ENCODE measurements around the gene AKT3. TPM values are rescaled to one million over a fixed set of nuclear protein-coding genes. Genes with fewer than 3 reads are reported as not detected.

AKT3 gene
- total and polyA plus RNA-seq, 7 donors: 2.1 to 105 (median 66.4) TPM

DNA sequence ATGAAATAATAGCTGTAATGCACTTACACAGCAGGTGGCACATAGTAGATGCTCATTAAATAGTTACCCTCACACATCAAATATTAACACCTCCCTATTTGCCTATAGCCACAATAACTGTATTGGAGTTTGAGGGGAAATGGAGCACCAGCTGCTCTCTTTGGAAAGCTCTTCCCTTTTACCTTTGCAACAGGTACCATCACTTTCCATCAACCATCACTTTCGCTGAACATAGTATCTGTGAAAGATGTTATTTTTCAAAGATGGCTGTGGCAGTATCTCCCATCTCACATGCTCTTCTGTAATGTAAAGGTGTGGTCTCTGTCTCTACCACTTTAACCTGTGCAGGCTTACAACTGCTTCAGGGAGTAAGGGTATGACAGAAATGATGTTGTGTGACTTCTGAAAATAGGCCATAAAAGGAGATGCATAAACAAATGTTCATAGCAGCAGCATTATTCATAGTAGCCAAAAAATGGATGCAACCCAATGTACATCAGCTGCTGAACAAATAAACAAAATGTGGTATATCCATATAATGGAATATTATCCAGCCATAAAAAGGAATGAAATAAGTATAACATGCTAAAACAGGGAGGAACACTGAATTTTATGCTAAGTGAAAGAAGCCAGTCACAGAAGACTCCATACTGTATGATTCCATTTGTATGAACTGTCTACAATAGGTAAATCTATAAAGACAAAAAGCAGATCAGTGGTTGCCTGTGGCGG is 288.3 kb downstream of the AKT3 start:
- Histone ChIP-seq H3K27me3 (no peaks in the 10 kb centered on the region), H3K9me3 (no peaks in the 10 kb centered on the region), H3K4me1 (peaks cover 0 to 66% (median 12%) of the 10 kb centered on the region in 4 donors), H3K4me3 (no peak overlapping the region), H3K36me3 (peaks cover 0 to 9% (median 0%) of the 10 kb centered on the region in 4 donors), H3K27ac (peak overlapping the region in 3 of 4 donors; percentile 68 to 78 (median 71))
- TF ChIP-seq EP300 (IDR thresholded peaks at IDR 0.05) (no peak), POLR2A (IDR thresholded peaks at IDR 0.05) (no peak), POLR2AphosphoS5 (IDR thresholded peaks at IDR 0.05) (no peak)
- intact Hi-C loops (cut with DNase I): no loop called here
- WGBS, 2 donors: 96 to 97% methylated on average over 2 of the region's 2 CpGs
- no peak for DNase-seq

DNA sequence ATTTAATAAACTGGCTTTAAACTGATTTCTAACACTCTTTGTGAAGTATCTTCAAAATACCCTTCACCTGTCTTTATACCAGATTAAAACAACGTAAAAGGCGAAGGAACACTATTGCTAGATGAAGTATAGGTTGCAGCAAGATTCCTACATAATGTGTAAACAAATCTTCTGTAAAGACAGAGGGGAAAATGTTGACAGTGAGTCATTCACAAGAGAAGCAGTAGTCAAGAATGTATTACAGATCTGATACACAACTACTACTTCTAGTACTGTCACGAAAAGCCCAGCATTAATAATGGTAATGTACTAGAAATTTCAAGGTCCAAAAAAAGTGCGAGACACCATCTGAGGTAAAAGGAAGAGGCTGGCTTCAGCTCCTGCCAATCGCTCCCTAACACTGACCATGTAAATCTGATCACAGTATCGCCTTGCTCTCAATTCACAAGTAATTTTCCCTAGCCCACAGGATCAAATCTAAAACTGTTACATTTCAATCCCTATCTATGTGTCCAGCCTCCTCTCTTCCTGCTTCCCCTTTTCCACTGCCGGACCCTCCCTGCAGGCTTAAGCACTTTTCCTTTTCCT is 290.4 kb downstream of the AKT3 start:
- H3K27me3 ChIP-seq: no peaks in the 10 kb centered on the region
- 76 to 85% methylated on average over 7 of the region's 7 CpGs for WGBS, 2 donors
- DNase-seq: no peak
- H3K27ac ChIP-seq: peak overlapping the region in 1 of 4 donors; percentile 1
- H3K36me3 ChIP-seq: peaks cover 0 to 9% (median 0%) of the 10 kb centered on the region in 4 donors
- no peak overlapping the region for H3K4me3 ChIP-seq
- peaks cover 0 to 49% (median 7%) of the 10 kb centered on the region in 4 donors for H3K4me1 ChIP-seq
- H3K9me3 ChIP-seq: no peaks in the 10 kb centered on the region
- intact Hi-C loops (cut with DNase I): no loop called here
- TF ChIP-seq EP300 (IDR thresholded peaks at IDR 0.05) (no peak), POLR2AphosphoS5 (IDR thresholded peaks at IDR 0.05) (no peak), POLR2A (IDR thresholded peaks at IDR 0.05) (no peak), CTCF (IDR thresholded peaks at IDR 0.05) (no peak)

GRCh38 chr1:243558576-243558975 is 291.5 kb downstream of the AKT3 start:
- H3K4me1 ChIP-seq: peaks cover 0 to 40% (median 5%) of the 10 kb centered on the region in 4 donors
- H3K36me3 ChIP-seq: peaks cover 0 to 9% (median 0%) of the 10 kb centered on the region in 4 donors
- 73 to 87% methylated on average over 1 of the region's 1 CpG for whole genome bisulfite sequencing, 2 donors
- TF ChIP-seq CTCF (IDR thresholded peaks at IDR 0.05): no peak
- no peak for TF ChIP-seq POLR2AphosphoS5 (IDR thresholded peaks at IDR 0.05)
- TF ChIP-seq POLR2A (IDR thresholded peaks at IDR 0.05): no peak
- no peak for TF ChIP-seq EP300 (IDR thresholded peaks at IDR 0.05)
- H3K9me3 ChIP-seq: no peaks in the 10 kb centered on the region
- DNase-seq: no peak
- H3K4me3 ChIP-seq: no peak overlapping the region
- no peak overlapping the region for H3K27ac ChIP-seq
- no peaks in the 10 kb centered on the region for H3K27me3 ChIP-seq
- intact Hi-C loops (cut with DNase I): no loop called here

GRCh38 chr1:243557866-243558265 is 292.2 kb downstream of the AKT3 start:
- intact Hi-C loops (cut with DNase I): no loop called here
- H3K4me1 ChIP-seq: peaks cover 0 to 35% (median 5%) of the 10 kb centered on the region in 4 donors
- no peak overlapping the region for H3K27ac ChIP-seq
- H3K9me3 ChIP-seq: no peaks in the 10 kb centered on the region
- TF ChIP-seq POLR2AphosphoS5 (IDR thresholded peaks at IDR 0.05): no peak
- H3K4me3 ChIP-seq: no peak overlapping the region
- H3K36me3 ChIP-seq: peaks cover 0 to 9% (median 0%) of the 10 kb centered on the region in 4 donors
- H3K27me3 ChIP-seq: no peaks in the 10 kb centered on the region
- no peak for DNase-seq

- Histone ChIP-seq H3K27me3 (no peaks in the 10 kb centered on the region), H3K27ac (no peak overlapping the region), H3K4me1 (peaks cover 0 to 23% (median 2%) of the 10 kb centered on the region in 4 donors), H3K36me3 (no peaks in the 10 kb centered on the region), H3K9me3 (no peaks in the 10 kb centered on the region), H3K4me3 (no peak overlapping the region)
- no peak for TF ChIP-seq CTCF (IDR thresholded peaks at IDR 0.05)
- no peak for TF ChIP-seq POLR2AphosphoS5 (IDR thresholded peaks at IDR 0.05)
- TF ChIP-seq EP300 (IDR thresholded peaks at IDR 0.05): no peak
- no peak for TF ChIP-seq POLR2A (IDR thresholded peaks at IDR 0.05)
- WGBS, 2 donors: 81 to 90% methylated on average over 4 of the region's 4 CpGs
- DNase-seq: no peak
- intact Hi-C loops (cut with DNase I): no loop called here
Measured at GRCh38 chr1:243554686-243555085, 295.4 kb downstream of the AKT3 start.

All from sigmoid colon (tissue), 7 donors.